Activated gamma-delta T cell (primary cell): Measurements from ENCODE around the gene TMEM184C.
A peak's percentile ranks its signal among the peaks of the same experiment; 100 is the strongest.

Source experiments
- DNase-seq: peaks from one replicate; lab custom pipeline; 2025; lab: John Stamatoyannopoulos, UW

Gene TMEM184C

DNA sequence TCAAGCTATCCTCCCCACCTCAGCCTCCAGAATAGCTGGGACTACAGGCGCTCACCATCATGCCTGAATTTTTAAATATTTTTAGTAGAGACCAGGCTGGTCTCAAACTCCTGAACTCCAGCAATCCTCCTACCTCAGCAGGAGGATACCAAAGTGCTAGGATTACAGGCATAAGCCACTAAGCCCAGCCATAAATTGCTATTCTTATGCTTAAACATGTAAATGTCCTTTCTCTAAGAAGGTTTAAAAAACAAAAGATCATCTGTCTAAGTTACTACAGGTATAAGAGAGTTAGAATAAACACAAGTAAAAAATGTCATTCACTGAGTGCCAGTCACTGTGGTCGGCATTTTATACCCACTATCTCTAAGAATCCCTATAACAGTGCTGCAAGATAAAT lies 38.4 kb downstream of the TMEM184C start:
- no peak for DNase-seq

DNA sequence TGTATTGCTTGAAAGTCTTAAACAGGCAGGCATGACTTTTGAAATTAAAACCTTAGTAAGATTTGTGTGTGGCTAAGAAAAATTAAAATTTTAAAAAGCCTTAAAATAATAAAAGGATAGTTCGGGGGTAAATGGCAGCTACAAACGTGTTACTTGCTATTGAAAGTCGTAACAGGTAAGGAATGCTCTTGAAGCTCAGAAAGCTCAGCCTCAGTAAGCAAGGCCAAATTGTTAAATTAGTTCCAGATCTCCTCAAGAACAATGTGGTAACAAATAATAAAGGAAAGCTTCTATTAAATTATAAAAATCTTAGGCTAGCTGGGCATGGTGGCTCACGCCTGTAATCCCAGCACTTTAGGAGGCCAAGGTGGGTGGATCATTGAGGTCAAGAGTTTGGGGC lies 41.3 kb downstream of the TMEM184C start:
- DNase-seq = no peak

DNA sequence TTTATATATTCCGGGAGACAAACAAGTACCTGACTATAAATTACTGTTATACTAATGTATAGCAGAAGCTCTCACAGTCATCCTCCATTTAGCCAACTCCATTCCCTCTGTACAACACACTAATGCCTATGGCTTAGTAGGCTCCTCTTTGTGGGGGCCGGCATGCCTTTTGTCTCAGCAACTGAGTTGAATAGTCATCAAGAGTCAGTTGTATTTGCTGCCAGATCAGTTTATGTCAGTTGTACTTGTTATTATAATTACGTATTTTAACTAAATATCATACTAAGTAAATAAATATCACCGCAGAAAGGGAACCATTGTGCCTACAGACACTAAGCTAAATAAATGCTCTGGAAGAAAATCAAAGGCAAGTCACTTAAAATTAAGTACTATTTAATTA lies 56.9 kb downstream of the TMEM184C start:
- no peak for DNase-seq

DNA sequence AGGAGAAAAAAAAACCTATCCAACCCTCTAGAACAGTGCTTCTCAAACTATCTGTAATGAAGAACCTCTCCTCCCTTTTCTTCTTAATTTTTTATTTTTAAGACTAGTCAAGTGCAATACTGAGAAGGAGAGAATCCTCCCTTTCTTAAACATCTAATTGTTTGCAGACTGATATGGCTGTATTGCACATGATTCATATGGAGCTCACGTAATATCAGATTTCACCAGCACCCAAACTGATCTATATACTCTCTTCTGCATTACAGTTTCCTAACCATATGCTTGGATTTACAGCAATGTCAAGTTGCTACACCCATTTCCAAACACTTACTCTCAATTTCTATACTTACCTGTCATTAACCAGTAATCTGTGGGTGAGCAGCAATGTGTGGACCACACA lies 57.3 kb downstream of the TMEM184C start:
- no peak for DNase-seq

DNA sequence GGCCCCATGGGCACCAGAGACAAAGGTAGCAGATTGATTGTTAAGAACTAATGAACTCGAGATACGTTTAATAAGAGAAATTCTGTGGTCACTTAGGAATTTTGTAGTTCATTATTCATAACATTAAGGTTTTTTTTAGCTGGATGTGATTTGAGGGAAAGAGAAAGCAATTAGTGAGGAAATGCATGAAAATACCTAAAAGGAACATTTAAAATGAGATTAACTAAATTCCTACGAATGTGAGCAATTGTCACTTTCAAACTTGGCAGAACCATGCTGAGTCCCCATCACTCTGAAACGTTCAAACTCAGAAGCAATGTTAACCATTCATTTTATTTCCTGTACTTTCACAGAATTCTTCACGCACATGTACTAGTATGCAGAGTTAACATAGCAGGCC lies 60.9 kb downstream of the TMEM184C start:
- no peak for DNase-seq

DNA sequence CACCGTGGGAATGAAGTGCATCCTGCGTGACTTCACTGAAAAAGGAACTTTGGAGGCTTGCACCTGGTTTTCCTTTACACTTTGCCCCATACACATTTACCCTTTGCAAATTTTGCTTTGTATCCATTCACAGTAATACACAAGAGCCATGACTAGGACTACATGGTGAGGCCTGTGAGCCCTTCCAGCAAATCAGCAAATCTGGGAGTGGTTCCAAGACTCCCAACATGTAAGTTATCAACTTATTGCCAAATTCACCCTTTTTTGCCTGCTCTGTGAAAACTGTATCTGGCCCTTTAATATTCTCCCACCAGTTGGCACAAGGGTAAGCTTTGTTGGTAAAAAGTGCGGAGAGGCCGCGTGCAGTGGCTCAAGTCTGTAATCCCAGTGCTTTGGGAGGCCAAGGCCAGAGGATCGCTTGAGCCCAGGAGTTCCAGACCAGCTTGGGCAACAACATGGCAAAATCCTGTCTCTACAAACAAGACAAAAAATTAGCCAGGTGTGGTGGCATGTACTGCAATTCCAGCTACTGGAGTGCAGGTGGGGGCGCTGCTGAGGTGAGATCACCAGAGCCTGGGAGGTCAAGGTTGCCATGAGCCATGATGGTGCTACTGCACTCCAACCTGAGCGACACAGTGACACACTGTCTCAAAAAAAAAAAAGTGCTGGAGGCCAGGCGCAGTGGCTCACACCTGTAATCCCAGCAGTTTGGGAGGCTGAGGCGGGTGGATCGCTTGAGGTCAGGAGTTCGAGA lies 61.8 kb downstream of the TMEM184C start:
- DNase-seq = no peak

DNA sequence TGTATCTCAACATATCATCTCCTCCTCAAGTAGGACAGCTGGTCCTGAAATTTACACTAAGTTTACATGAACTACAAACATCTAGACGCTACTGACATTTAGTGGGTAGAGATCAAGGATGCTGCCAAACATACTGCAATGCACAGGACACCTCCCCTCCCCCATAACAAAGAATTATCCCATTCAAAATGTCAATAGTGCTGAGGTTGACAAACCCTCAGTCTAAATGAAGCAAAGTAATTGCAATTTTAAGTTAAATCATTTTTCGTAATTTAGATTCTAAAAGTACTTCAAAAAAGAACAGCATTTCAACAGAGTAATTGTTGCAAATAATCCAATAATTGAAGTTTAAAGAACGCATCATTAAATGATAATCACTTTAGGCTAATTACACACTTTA lies 65.6 kb downstream of the TMEM184C start:
- DNase-seq = no peak

DNA sequence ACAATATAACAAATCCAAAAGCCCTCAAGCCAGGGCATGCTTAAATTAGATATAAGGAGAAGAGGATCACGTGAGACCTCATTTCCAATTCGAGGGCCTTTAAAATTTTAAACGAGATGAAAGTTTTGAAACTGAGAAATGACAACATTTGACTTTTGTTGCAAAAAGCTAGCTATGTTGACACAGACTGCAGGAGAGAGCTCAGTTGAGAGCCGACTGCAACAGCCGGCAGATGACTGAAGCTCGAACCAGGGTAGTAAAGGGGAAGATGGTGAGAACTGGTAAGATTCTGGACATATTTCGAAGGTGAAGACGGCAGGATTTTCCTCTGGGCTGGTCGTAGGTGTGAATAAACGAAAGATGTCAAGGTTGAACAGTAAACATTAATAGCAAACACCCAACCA lies 66.0 kb downstream of the TMEM184C start:
- no peak for DNase-seq

DNA sequence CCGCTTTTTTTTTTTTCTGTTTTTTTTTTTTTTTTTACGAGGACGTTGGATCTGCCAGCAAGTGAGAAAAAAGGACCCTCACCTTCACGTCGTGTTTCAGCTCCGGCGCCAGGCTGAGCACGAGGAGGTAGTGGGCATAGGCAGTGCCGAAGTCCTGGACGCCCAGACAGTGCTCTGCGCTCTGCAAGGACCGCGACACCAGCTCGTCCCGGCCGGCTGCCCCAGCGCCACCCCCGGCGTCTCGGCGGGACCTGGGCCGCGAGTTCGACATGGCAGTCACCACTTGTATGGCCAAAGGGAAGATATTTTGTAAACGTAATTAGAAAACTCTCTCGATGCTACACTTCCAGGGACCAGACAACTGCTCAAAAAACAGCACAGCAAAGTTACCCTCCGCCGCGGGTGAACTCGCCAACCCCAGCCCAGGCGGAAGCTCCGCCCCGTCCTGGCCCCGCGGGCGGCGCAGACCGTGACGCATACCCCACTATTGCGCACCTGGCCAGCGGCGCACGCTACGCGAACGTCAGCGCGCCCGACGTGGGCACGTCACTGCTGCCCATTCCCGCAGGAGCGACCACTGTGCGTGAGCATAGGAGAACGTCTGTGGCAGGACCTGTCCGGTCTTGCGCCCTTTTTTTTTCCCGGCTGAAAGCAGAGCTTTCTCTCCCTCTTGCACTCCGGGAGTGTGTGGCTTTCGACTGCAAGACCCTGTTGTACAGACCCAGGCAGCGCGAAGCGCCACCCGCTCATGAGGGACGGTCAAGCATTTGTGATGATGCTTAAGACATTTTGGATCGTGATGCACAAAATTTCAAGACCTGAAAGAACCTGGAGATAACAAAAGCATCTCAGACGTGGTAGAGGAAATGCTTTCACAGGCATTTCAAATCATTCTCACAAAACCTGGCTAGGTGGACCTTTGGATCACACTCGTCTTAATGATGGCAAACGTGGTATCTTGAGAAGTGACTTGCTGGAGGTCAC lies 66.8 kb downstream of the TMEM184C start, which contains the start of gene PRMT9:
Gene PRMT9 (minus strand): TSS at position 447 of the 984 bp plus-strand sequence. CDS start 176 bp downstream, at position 271.
- peak; percentile 74 for DNase-seq

DNA sequence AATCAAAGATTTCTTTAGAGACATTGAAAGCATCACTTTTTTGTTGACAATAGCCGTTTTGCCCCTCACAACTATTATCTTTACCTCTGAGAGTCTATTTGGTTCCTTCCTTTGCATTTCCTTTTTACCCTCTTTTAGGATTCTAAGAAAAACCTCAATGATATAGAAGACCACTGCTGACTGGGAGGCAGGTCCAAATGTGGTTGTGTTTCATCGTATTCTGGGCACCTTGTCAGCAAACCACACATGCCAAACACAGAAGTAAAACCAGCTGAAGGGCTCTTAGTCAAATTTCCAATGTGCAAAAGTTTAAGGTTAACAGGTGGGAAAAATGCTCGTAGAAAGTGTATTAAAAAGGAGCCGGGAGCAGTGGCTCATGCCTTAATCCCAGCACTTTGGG lies 71.9 kb downstream of the TMEM184C start:
- DNase-seq = no peak

DNA sequence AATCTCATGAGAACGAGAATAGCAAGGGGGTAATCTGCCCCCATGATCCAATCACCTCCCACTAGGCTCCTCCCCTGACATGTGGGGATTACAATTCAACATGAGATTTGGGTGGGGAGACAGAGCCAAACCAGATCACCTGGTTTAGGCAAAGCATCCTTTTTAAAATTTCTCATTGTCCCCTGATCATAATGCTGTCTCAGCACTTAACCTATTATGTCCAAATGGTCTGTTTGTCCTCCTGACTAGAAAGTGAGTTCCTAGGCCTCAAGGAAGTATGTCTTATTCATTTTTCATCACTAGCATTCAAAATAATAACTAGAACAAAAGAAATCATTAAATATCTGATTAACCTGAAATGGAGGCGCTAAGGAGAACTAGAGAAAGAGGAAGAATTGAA lies 74.6 kb downstream of the TMEM184C start:
- no peak for DNase-seq

DNA sequence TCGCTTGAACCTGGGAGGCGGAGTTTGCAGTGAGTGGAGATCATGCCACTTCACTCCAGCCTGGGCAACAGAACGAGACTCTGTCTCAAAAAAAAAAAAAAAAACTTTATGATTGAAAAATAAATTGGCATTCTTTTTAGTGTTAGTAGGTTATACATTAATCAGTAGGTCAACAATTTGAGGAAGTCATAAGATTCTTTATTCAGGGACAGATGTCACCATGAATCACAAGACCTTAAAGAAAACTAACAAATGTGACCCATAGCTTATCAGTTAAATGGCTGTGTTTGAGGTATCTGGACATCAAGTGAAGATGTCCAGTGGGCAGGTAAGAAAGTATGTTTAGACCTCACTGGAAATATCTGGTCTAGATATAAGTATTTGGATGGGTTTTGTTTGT lies 76.0 kb downstream of the TMEM184C start:
- DNase-seq = no peak

DNA sequence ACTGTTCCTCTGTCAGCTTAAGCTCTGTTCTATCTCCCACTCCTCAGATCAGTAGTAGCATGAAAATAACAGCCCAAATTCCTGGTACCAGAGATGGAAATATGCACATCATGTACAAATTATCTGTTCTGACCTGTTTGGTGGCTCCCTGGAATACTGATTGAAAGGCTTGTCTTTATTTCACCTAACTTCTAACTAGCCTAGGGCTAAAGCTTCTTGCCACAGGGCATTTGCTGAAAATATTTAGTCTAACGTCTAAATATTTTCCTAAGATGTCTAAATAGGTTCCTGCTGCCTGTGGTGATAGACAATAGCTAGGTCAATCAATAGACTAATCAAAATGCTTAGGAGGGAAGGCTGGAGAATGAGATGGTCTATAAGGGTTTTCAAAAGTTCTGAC lies 79.7 kb downstream of the TMEM184C start:
- no peak for DNase-seq

DNA sequence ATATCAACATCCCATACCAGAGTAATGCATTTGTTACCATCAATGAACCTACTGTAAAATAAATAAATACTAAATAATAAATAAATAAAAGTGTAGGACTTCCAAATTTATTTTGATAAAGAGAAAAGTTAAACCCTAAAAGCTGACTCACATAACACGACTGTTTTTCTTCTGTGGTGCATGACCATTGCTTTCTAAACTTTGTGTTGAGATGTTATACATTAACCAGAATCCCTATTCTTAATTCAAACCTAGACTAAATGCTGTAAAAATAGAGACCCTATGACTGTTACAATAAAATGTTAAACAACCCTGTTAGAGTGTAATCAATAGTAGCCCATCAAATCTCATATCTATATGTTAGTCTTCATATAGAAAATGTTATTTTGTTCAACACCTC lies 87.6 kb downstream of the TMEM184C start:
- no peak for DNase-seq

DNA sequence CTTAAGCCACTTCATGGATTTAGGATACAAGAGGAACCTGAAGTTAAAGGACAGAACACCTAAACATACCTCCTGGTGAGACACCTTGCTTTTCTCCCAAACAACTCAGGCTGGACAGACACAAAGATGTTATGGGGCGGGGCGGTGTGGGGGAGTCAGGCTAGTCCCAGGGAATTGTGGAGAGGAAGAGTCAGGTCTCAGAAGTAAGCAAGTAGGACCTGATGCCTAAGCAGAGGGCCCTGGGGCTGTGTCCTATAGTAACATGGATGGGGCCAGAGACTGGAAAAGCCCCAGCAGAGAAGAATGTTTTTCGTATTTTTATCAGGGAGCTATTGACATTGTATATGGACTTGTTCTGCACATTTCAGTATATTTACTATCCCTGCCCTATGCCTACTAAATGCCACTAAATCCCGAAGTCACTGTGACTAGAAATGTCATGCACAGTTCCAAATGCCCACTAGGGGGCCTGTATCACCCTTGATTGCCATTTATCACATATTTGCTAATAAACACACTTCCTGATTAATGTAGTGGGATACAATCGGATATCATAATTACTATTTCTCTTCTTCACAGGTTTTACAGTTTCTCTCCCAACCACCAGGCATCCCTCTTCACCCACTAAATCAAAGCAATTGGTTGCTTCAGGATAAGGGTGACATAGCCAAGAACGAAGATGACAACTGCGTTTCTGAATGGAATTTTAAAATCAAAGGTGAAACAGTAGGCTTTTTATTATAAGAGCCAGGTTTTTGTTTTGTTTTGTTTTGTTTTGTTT lies 90.9 kb downstream of the TMEM184C start:
- DNase-seq = no peak

DNA sequence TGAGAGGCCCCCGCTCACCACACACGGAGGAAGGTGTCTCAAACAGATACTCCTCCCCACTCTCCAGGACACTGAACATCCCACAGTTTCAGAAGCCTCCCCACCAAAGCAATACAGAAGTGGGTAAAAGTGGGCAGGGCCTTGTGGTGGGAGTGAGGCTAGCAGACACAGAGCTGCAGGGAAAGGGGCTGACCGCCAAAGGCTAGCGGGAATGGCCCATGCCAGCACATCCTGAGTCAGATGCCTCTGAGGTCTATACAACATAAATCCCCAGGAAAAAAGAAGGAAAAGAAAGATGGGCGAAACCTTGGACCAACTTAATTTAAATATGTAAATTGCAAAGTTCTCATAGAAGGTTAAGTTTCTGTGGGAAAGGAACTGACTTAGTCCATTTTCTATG lies 92.8 kb downstream of the TMEM184C start:
- DNase-seq = no peak

DNA sequence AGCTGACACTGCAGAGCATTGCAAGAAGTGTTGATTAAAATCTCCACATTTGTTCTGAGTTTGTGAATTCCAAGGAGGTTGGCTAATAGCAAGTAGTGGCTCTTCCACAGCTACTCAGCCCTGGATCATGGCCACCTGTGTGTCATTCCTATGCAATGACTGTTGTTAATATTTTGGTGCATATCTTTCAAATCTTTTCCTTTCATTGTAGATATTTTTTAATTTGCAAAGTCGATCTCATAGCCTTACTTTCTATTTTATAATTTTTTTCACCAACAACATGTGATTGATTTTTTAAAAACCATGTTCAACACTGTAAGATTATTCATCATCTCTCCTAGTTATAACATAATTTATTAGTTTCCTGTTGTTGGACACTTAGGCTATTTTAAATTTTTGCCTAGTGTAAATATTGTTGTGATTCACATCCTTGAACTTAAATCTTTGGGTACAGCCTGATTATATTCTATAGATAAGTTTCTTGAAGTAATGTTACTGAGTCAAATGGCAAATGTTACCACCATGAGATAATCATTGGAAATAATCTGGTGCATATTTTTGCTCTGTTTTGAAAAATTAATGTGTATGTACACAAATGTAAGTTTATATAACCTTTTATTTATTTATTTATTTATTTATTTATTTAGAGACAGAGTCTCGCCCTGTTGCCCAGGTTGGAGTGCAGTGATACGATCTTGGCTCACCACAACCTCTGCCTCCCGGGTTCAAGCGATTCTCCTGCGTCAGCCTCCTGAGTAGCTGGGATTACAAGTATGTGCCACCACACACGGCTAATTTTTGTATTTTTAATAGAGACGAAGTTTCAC lies 97.6 kb downstream of the TMEM184C start:
- DNase-seq = no peak

DNA sequence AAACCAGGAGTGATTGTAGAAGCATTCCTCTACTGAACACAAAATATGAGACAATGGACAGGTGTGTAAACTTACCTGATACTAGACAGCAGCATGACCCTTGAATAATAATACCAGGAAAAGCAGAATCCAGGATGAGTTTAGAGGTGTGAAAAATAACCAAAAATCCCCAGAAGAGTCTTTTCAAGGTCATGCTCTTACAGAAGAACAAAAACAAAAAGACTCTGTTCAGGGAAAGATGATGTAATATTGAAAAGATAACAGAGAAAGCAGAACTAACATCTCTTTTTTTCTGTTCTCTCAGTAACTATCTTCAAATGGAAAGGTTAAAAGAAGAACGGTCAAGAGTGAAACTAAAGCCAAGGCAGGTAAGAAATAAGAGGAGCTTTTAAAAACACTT lies 100.7 kb downstream of the TMEM184C start:
- DNase-seq = no peak
